Mammary epithelial cell (primary cell): ENCODE measurements around the gene NPIPB2.

Experiments
- CTCF ChIP-seq, 2 donors: IDR thresholded peaks in 1 of 2; conservative IDR thresholded peaks in 1 of 2; 2 replicates each; pipeline ENCODE4 v1.5.1; 2011 to 2012; ENCODE audit warnings: inconsistent platforms in 2 of 2, low read length in 2 of 2, mild to moderate bottlenecking in 2 of 2, control low read depth in 1 of 2, low read depth in 1 of 2; ENCODE audit not compliant: insufficient read depth in 1 of 2; ENCODE audit errors: extremely low read depth in 1 of 2
- EZH2 ChIP-seq: IDR thresholded peaks from 2 replicates; pipeline ENCODE4 v1.6.1; 2012; ENCODE audit warnings: low read length, inconsistent platforms, borderline replicate concordance

DNA sequence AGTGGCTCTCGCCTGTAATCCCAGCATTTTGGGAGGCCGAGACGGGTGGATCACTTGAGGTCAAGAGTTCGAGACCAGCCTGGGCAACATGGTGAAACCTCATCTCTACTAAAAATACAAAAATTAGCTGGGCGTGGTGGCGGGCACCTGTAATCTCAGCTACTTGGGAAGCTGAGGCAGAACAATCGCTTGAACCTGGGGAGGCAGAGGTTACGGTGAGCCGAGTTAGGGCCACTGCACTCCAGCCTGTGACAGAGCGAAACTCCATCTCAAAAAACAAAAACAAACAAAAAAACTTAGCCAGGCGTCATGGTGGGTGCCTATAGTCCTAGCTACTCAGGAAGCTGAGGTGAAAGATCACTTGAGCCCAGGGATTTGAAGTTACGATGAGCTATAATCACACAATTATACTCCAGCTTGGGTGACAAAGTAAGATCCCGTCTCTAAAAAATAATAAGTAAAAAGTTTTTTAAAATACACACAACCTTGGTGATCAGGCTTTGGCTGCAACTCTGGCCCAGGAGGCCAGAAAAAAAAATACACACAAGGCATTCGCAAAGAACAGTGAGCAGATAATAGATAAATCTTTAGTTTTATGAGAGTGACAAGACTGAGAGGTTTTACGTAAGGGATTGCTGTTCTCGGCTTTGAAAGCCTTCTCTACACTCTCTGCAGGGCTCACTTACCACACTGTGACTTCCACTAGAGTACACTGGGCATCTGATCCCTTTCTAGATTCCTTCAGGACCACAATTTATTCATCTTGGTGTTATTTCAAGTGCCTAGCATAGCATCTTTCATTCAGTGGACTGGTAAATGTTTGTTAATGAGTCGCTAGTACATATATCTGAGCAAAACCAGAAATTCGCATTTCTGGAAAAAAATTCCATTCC, 31.9 kb downstream of the NPIPB2 start:
- TF ChIP-seq EZH2 (no peak), CTCF (conservative IDR thresholded peaks at IDR 0.05 in 1 of 2, IDR thresholded peaks at IDR 0.05 in 1 of 2; ENCODE audit: extremely low read depth in 1 of 2, insufficient read depth in 1 of 2, low read depth in 1 of 2, low read length in 2 of 2) (no peak)
